WTC11 (cell line): ENCODE results near the gene RPE. TPM values are rescaled to one million over a fixed set of nuclear protein-coding genes. Genes with fewer than 3 reads are reported as not detected.

Experiments
- ATAC-seq: fragments of 200-7000 bp; cut with Tn5 transposase; 2 replicates; pipeline ENCODE4 v1.10.0; 2021; ENCODE audit warnings: mild to moderate bottlenecking, moderate library complexity
- CTCF ChIA-PET: fragments of 300-600 bp; sonication (Branson Sonifier 250); formaldehyde crosslinking; loops from one replicate; lab custom pipeline; 2021; ENCODE audit warnings: antibody characterized with exemption; lab: Charles Lee
- POLR2A ChIA-PET: fragments of 350-600 bp; sonication (Branson Sonifier 250); formaldehyde crosslinking; loops from one replicate; lab custom pipeline; 2021; ENCODE audit warnings: antibody characterized with exemption; lab: Charles Lee
- DNase-seq: peaks from one replicate; pipeline ENCODE4 v3.0.0; 2021; ENCODE audit warnings: low spot score
- H3K27ac Mint-ChIP-seq: 2 replicates; pipeline ENCODE4 v1.8.0; 2021; ENCODE audit warnings: mixed read lengths
- H3K27me3 Mint-ChIP-seq: 2 replicates; pipeline ENCODE4 v1.8.0; 2021; ENCODE audit warnings: low read depth, mild to moderate bottlenecking, moderate library complexity, mixed read lengths
- H3K36me3 Mint-ChIP-seq: 2 replicates; pipeline ENCODE4 v1.8.0; 2021; ENCODE audit warnings: mixed read lengths
- H3K4me1 Mint-ChIP-seq: 2 replicates; pipeline ENCODE4 v1.8.0; 2022; ENCODE audit warnings: mixed read lengths
- H3K4me3 Mint-ChIP-seq: 2 replicates; pipeline ENCODE4 v1.8.0; 2021; ENCODE audit warnings: mild to moderate bottlenecking, moderate library complexity, mixed read lengths
- H3K9me3 Mint-ChIP-seq: 2 replicates; pipeline ENCODE4 v1.8.0; 2021; ENCODE audit warnings: mixed read lengths
- AFF4 ChIP-seq: sonication (generic); formaldehyde crosslinking; IDR thresholded peaks from 2 replicates; pipeline ENCODE4 v1.8.1; 2023; ENCODE audit warnings: mild to moderate bottlenecking, missing genetic modification reagents, borderline replicate concordance
- ATF1 ChIP-seq: sonication (generic); formaldehyde crosslinking; IDR thresholded peaks from 2 replicates; pipeline ENCODE4 v1.8.1; 2023; ENCODE audit warnings: mild to moderate bottlenecking, moderate library complexity, missing genetic modification reagents
- ATF3 ChIP-seq: sonication (generic); formaldehyde crosslinking; conservative IDR thresholded peaks from 2 replicates; pipeline ENCODE4 v1.8.1; 2022; ENCODE audit warnings: mild to moderate bottlenecking, missing genetic modification reagents
- CDX4 ChIP-seq: fragments of 250-450 bp; sonication (Bioruptor Pico); IDR thresholded peaks from 2 replicates; pipeline ENCODE4 v1.9.0; 2021; ENCODE audit warnings: moderate library complexity, mild to moderate bottlenecking, inconsistent platforms, borderline replicate concordance
- CREM ChIP-seq: sonication (generic); formaldehyde crosslinking; IDR thresholded peaks from 2 replicates; pipeline ENCODE4 v1.8.1; 2022; ENCODE audit warnings: mild to moderate bottlenecking, missing genetic modification reagents, moderate library complexity
- CTCF ChIP-seq: fragments of 200-600 bp; IDR thresholded peaks from 2 replicates; pipeline ENCODE4 v1.8.0; 2022; ENCODE audit warnings: antibody characterized with exemption
- EMX1 ChIP-seq: fragments of 250-450 bp; sonication (Bioruptor Pico); IDR thresholded peaks from 2 replicates; pipeline ENCODE4 v1.8.0; 2021; ENCODE audit warnings: mild to moderate bottlenecking
- FOXJ3 ChIP-seq: sonication (generic); formaldehyde crosslinking; IDR thresholded peaks from 2 replicates; pipeline ENCODE4 v1.9.0; 2021; ENCODE audit warnings: missing genetic modification reagents, mild to moderate bottlenecking, borderline replicate concordance
- HMGA2 ChIP-seq: fragments of 250-450 bp; sonication (Bioruptor Pico); IDR thresholded peaks from 2 replicates; pipeline ENCODE4 v1.4.0; 2021; ENCODE audit warnings: mild to moderate bottlenecking, moderate library complexity
- KAT7 ChIP-seq: sonication (generic); formaldehyde crosslinking; IDR thresholded peaks from 2 replicates; pipeline ENCODE4 v1.8.1; 2023; ENCODE audit warnings: missing genetic modification reagents, mild to moderate bottlenecking, borderline replicate concordance
- MLX ChIP-seq: sonication (generic); formaldehyde crosslinking; IDR thresholded peaks from 2 replicates; pipeline ENCODE4 v1.8.1; 2023; ENCODE audit warnings: mild to moderate bottlenecking, missing genetic modification reagents, moderate library complexity
- NFE2L1 ChIP-seq: sonication (generic); formaldehyde crosslinking; IDR thresholded peaks from 2 replicates; pipeline ENCODE4 v1.8.1; 2023; ENCODE audit warnings: missing genetic modification reagents
- NFYB ChIP-seq: sonication (generic); formaldehyde crosslinking; conservative IDR thresholded peaks from 2 replicates; pipeline ENCODE4 v1.8.0; 2022; ENCODE audit warnings: low read depth, missing genetic modification reagents
- SMAD3 ChIP-seq: sonication (generic); formaldehyde crosslinking; IDR thresholded peaks from 2 replicates; pipeline ENCODE4 v1.8.0; 2022; ENCODE audit warnings: missing genetic modification reagents, mild to moderate bottlenecking, borderline replicate concordance
- SOX15 ChIP-seq: fragments of 250-450 bp; sonication (Bioruptor Pico); IDR thresholded peaks from 2 replicates; pipeline ENCODE4 v1.9.0; 2021; ENCODE audit warnings: mild to moderate bottlenecking
- TCF7 ChIP-seq: sonication (generic); formaldehyde crosslinking; IDR thresholded peaks from 2 replicates; pipeline ENCODE4 v1.8.0; 2022; ENCODE audit warnings: mild to moderate bottlenecking, low read depth, missing genetic modification reagents, moderate library complexity
- TEAD1 ChIP-seq: sonication (generic); formaldehyde crosslinking; IDR thresholded peaks from 2 replicates; pipeline ENCODE4 v1.8.0; 2022; ENCODE audit warnings: mild to moderate bottlenecking, missing genetic modification reagents
- TEAD4 ChIP-seq: sonication (generic); formaldehyde crosslinking; IDR thresholded peaks from 2 replicates; pipeline ENCODE4 v1.8.0; 2022; ENCODE audit warnings: mild to moderate bottlenecking, missing genetic modification reagents
- ZBTB21 ChIP-seq: sonication (generic); formaldehyde crosslinking; IDR thresholded peaks from 2 replicates; pipeline ENCODE4 v1.8.1; 2023; ENCODE audit warnings: mild to moderate bottlenecking, missing genetic modification reagents, borderline replicate concordance
- ZNF281 ChIP-seq: sonication (generic); formaldehyde crosslinking; IDR thresholded peaks from 2 replicates; pipeline ENCODE4 v1.8.0; 2023; ENCODE audit warnings: mild to moderate bottlenecking, missing genetic modification reagents
- ZNF423 ChIP-seq: fragments of 250-450 bp; sonication (Bioruptor Pico); IDR thresholded peaks from 2 replicates; pipeline ENCODE4 v2.1.2; 2022; ENCODE audit warnings: mild to moderate bottlenecking, moderate library complexity
- total RNA-seq: library from RNA; stranded (reverse); gene quantifications from 3 replicates; pipeline ENCODE4 v1.2.3, GENCODE V29; 2021

RPE gene
- total RNA-seq, 1 experiment from 2014 or later: 66.5 TPM

- no peaks in the 10 kb centered on the region for H3K27me3 Mint-ChIP-seq
- H3K9me3 Mint-ChIP-seq: peaks cover 32% of the 10 kb centered on the region
- DNase-seq: no peak
- TF ChIP-seq NFYB (CRISPR knock-in tag) (no peak), ATF1 (CRISPR knock-in tag) (no peak), SOX15 (CRISPR knock-in tag) (no peak), SMAD3 (CRISPR knock-in tag) (no peak), ZBTB21 (CRISPR knock-in tag) (no peak), NFE2L1 (CRISPR knock-in tag) (no peak), CDX4 (no peak), ZNF423 (no peak), CREM (no peak), TEAD1 (CRISPR knock-in tag) (no peak), FOXJ3 (no peak), TCF7 (CRISPR knock-in tag) (no peak)
- ChIA-PET CTCF (no interaction called here), POLR2A (no interaction called here)
- no peak overlapping the region for H3K4me3 Mint-ChIP-seq
- peaks cover 27% of the 10 kb centered on the region for H3K36me3 Mint-ChIP-seq
- no peaks in the 10 kb centered on the region for H3K4me1 Mint-ChIP-seq
- H3K27ac Mint-ChIP-seq: no peak overlapping the region
- ATAC-seq: no peak
Observed at GRCh38 chr2:210049831-210050230, 47.4 kb downstream of the RPE start.

- H3K27ac Mint-ChIP-seq: no peak overlapping the region
- peaks cover 37% of the 10 kb centered on the region for H3K36me3 Mint-ChIP-seq
- no peak overlapping the region for H3K4me3 Mint-ChIP-seq
- H3K9me3 Mint-ChIP-seq: peaks cover 41% of the 10 kb centered on the region
- DNase-seq (no peak), ATAC-seq (no peak)
- CTCF ChIA-PET: interaction anchor here (0.6 to 1.6 kb wide), 2 partner anchors 12 to 28 kb away, joined by 3 to 4 read pairs; no protein-coding TSS in a partner anchor
- H3K27me3 Mint-ChIP-seq: no peaks in the 10 kb centered on the region; the same call in 1 of the 2 replicates
- TF ChIP-seq HMGA2 (no peak), KAT7 (CRISPR knock-in tag) (no peak), ZNF281 (no peak), ATF3 (CRISPR knock-in tag) (no peak), CTCF (no peak), EMX1 (CRISPR knock-in tag) (no peak), AFF4 (CRISPR knock-in tag) (no peak), CREM (no peak), ZNF423 (no peak), TEAD4 (no peak), MLX (CRISPR knock-in tag) (no peak)
- POLR2A ChIA-PET: interaction anchor here (0.6 kb wide), 1 partner anchor 10 kb away, joined by 3 read pairs; no protein-coding TSS in a partner anchor
- peaks cover 6% of the 10 kb centered on the region; the same call in 1 of the 2 replicates for H3K4me1 Mint-ChIP-seq
Observed at GRCh38 chr2:210050885-210051284, 48.4 kb downstream of the RPE start.
